HG03558 (cell line): ENCODE measurements around the gene TP53BP1.

Experiments used
- ATAC-seq: cut with Tn5 transposase; IDR thresholded peaks from one replicate; pipeline ENCODE4 v1.9.1; 2021; ENCODE audit warnings: moderate number of reproducible peaks; ENCODE audit not compliant: unreplicated experiment; ENCODE audit errors: extremely low read depth

Gene TP53BP1

DNA sequence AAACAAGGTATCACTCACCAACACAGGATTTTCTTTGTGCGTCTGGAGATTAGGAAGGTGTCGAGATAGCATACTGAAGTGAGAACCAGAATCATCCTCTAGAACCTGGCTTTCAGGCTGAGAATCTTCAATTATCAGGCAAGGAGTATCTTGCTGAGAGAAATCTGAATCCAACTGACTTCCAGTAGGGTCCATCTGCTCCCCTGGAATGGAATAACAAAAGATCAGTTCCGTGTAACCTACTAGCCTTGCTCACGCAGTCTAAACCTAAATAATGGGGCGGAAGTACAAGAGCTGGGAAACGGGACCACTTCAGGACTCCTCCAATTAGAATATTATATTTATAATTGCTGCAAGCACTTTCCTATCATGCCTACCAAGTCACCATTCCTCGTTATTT, 690 bp downstream of the TP53BP1 start:
- no peak for ATAC-seq

DNA sequence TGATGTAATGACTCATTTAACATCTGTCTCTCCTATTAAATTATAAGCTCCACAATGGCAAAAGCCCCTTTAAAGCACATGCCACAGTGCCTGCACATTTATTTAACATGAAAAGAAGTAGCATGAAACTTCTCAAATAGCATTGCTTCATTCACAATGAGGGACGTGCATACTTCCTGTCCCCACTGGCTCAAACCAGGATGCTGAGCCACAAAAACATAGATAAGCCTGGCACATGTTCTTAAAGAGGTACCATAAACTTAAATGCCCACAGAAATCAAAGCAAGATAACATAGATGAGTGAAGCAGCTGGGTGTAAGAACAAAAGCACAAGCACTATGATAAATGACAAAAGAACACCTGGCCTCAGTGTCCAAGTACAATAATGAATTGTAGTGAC, 3.8 kb downstream of the TP53BP1 start:
- no peak for ATAC-seq

DNA sequence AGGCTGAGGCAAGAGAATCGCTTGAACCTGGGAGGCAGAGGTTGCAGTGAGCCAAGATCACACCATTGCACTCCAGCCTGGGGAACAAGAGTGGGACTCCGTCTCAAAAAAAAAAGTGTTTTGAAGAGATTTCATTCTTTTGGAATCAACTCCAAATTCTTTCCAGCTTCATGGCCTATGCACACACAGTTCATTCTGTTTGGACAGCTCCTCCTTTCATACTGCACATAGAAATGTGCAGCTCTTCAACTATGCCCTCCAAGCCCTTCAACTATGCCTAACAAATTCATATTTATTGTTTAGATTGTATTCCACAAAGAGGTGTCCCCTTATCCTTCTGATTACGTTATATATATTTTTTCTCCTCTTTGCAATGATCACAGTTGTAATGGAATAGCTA, 4.2 kb downstream of the TP53BP1 start:
- ATAC-seq = no peak

GRCh38 chr15:43487271-43487895, 5.6 kb downstream of the TP53BP1 start:
- no peak for ATAC-seq

DNA sequence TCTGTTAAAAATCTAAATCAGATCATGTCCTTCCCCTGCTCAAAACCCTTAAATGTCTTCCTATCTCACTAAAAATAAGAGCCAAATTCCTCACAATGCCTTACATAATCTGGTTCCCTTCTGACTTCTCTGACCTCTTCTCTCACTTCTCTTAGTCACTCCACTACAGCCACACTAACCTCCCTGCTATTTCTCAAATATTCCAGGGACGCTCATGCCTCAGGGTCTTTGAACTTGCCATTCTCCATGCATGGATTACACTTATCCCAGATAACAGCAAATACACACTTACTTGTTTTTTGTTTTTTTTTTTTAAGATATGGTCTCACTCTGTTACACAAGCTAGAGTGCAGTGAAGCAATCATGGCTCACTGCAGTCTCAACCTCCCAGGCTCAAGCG, 8.5 kb downstream of the TP53BP1 start:
- no peak for ATAC-seq

DNA sequence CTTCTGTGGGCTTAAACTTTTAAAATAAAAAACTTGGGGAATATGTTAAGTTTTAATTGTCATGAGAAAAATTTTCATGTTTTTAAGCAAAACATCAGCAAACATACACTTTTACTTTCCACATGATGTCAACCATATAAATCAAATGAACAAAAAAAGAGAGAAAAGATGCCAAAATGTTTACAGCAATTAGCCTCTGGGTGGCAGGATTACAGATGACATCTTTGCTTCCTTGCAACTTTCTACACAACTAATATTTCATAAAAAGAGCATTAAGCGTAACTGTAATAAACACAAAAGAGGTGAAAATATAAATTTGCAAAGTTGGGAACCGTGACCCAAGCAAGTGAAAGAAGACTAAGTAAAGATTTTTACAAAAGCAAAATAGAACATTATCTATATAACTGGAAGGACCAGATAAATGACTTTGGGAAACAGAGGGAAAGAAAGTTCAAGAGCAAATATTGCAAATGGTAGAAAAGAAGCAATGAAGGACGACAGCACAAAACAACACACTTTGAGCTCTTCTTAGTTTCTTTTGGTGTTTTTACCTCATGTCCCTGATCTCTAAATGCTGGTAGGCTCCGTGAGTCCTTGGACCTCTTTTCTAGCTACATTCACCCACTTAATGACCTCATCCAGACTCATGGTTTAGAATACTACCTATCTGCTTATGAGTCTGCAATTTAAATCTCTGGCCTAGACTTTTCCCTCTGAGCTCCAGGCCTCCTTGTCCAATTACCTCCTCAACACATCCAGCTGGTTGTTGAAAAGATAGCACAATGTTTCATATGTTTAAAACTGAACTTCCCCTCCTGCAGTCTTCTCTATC, 9.4 kb downstream of the TP53BP1 start:
- ATAC-seq = no peak

- no peak for ATAC-seq
These were observed 19.1 kb downstream of the TP53BP1 start for GRCh38 chr15:43473885-43474284.

DNA sequence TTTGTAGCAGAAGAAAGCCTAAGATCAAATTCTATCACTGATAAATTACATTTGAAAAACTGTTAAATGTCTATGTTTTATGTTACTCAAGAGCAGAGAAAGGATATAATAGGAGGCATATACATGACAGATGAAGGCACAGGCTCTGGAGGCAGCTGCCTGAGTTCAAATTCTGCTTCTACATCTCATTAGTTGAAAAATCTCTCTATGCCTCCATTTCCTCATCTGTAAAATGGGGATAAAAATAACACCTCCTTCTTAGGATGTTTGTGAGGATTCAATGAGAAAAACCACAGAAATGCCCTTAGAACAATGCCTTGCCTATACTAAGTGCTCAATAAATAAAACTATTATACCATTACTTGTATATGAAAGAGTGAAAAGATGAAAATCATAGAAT, 21.0 kb downstream of the TP53BP1 start:
- no peak for ATAC-seq

DNA sequence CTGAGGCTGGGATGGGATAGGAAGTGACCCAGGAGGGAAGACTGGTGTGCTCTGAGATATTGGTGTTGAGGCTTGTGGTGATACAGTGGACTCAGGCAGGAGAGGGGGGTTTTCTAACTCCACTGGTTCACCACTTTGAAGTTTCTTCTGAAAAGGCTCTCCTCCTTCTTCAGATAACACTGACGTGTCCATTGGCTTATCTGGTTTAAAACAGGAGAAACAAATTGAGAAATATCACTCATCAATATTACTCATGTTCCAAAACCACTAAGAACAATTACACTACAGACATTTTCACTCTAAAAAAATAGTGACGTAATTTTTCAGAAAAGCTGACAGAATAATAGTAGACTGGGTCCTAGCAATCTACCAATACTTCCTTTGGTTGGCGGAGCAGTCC, 23.1 kb downstream of the TP53BP1 start:
- no peak for ATAC-seq

- no peak for ATAC-seq
These were observed 27.9 kb downstream of the TP53BP1 start for GRCh38 chr15:43465100-43465499.

DNA sequence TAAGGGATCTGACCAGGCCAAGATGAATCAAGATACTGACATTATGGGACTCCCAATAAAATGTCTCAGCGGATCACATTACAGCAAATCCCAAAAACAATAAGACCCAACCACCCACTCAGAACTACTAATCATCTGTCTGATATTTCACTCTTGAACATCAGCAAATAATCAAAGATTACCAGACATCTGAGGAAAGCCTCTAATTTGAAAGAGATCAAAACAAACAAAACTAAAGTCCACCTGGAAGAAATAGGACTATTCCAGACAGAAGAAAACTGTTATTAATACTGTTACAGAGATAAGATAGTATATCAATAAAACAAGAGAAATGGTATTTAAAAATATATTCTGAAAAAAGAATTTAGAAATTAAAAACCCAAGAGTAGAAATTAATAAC, 29.0 kb downstream of the TP53BP1 start:
- no peak for ATAC-seq

DNA sequence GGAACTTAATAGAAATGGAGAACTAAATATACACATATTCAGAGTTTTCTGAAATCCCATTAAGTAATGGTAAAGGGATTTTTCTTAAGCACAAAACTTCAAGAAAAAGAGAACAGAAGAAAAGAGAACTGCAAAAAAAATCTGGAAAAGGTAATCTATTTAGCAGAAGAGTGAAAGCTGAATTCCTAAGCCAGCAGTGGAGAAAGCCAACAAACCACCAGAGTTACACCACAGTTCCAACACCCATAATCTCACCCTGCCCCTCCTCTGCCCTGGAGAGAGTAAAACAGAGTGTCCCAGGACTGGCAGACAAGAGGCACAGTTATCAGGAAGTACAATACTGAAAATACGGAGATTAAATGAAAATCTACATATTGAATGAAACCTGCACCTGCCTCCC, 29.4 kb downstream of the TP53BP1 start:
- ATAC-seq = no peak

DNA sequence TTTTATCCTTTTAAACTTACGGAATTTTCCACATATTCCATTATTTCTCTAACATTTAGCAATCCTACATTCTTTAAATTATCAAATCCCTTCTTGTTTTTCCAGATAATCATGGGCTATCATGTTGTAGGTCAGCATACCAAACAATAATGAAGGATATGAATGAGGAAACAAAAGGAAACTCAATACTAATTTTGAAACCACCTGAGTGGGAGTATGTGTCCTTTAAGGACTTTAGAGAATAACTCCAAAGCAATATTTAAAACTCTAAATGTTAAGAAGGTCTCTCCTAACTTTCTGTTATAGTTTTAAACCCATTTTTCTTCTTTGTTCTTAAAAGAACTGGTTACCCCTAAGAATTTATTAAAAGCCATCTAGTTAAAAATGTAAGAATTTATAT, 43.0 kb downstream of the TP53BP1 start:
- ATAC-seq = no peak

GRCh38 chr15:43446344-43446743, 46.6 kb downstream of the TP53BP1 start:
- no peak for ATAC-seq

DNA sequence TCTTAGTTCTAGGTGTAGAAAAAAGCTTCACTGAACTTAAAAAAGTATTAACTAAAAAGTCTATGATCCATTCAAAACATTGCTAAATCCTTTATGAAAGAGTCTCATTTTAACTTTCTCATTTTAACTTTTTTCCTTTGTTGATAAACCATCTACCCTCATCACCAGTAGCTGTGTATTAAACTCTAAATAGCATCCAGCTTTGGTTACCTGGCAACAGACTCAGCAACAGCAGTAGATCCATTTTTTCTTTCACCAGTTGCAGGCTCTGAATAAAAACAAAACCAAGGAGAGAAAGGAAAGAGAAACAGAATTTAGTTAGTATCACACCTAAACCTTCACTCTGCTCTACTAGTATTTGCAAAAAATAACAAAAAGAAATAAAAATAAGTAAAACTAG, 51.6 kb downstream of the TP53BP1 start:
- no peak for ATAC-seq

DNA sequence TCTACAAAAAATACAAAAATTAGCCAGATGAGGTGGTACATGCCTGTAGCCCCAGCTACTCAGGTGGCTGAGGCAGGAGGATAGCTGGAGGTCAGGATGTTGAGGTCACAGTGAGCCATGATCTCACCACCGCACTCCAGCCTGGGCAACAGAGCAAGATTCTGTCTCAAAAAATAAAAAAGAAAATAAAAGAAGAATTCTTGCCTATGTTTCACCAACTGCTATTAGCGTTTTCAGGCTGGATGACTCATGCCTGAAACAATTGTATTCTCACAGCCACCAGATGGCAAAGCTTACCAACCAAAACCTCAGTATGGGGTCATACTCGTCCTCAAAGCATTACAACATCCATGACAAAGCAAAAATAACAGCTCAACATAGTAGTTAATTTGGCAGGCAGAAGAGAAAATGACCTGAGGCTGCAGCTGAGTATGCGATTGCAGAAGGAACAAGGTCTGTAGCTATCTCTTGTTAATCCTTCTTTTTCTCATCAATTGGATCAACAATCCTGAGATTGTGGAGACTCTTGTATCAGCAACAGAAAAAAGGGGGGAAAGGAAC, 52.2 kb downstream of the TP53BP1 start:
- no peak for ATAC-seq

DNA sequence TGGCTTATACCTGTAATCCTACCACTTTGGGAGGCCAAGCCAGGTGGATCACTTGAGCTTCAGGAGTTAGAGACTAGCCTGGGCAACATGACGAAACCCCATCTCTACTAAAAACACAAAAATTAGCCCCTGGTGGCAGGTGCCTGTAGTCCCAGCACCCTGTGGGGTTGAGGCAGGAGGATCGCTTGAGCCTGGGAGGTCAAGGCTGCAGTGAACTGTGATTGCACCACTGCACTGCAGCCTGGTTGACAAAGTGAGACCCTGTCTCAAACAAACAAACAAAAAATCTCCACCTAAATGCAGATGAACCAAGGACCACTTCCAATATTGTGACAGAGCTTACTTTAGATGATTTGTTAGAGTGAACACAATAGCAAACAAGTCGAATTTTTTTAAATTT, 53.7 kb downstream of the TP53BP1 start:
- no peak for ATAC-seq

GRCh38 chr15:43436395-43436794, 56.6 kb downstream of the TP53BP1 start:
- ATAC-seq = no peak

DNA sequence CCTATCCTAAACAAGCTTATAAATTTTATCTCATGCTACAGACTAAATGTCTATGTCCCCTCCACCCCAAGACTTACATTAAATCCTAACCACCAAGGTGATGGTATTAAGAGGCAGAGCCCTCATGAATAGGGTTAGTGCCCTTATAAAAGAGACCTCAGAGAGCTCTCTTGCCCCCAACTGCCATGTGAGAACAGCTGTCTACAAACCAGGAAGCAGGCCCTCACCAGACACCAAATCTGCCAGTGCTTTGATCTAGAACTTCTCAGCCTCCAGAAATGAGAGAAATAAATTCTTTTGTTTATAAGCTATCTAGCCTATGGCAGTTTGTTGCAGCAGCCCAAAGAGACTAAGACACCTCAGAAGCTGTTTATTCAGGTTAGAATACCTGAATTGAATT, 58.5 kb downstream of the TP53BP1 start:
- ATAC-seq = no peak

DNA sequence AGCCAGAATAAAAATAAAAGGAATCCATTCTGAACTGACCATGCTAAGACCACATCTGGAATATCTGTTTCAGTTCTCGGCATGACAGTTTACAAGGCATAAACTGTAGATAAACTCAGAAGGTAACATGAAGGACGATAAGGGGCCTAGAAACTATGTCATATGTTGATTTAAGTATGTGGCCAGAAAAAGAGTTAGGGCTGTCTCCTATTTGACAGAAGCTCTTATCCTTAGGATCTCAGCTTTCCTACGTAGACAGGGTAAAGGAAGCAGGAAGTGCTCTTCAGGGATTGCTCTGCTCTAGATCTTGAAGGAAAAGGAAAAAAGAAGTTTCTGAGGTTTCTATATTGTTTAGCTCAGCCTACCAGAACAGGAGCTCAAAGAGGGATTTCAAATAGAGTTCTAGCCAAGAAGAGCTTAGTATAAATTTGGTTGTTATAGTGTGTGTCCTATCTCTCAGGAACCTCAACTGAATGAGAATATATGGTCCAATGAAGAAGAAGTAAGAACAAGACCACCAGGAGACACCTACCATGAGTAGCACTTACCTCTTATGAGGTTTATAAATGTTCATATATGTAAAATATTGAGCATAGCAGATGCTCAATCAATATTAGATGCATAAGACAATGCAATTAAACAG, 59.2 kb downstream of the TP53BP1 start:
- ATAC-seq = no peak

DNA sequence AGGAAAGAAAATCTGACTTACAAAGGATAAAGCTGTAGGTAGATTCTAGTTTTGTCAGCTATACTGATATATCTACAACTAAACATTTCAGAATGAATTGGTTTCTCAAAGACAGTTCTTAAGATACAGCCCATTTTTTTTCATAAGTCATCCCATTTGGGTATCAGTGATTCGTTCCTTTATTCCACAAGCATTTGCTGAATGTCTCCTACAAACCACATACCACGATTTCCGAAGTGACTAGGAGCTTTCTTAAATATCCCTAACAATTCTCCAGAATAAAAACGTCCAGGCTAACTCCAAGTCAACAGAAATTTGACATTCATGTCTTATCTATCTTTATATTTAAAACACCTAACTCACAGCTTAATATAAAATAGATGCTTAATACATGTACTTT, 59.8 kb downstream of the TP53BP1 start:
- ATAC-seq = no peak
